ENCODE measurements around the gene MAPK14.

GRCh38 chr6:36136034-36136433 is 108.4 kb downstream of the MAPK14 start:
- TF ChIP-seq CTCF (IDR thresholded peaks at IDR 0.05) (no peak), POLR2A (IDR thresholded peaks at IDR 0.05) (no peak)
